AG09309 (cell line): ENCODE data around the gene SKA2.
A peak's percentile ranks its signal among the peaks of the same experiment; 100 is the strongest.

ENCODE experiments used
- DNase-seq: peaks from one replicate; pipeline ENCODE4 v3.0.0-alpha.2; 2010; ENCODE audit warnings: low read depth
- H3K4me3 ChIP-seq: 2 replicates; pipeline ENCODE4 v1.5.1; 2011; ENCODE audit warnings: mild to moderate bottlenecking, low read depth, low read length, moderate library complexity; ENCODE audit not compliant: control insufficient read depth
- CTCF ChIP-seq: IDR thresholded peaks from 2 replicates; pipeline ENCODE4 v1.5.1; 2011; ENCODE audit warnings: mild to moderate bottlenecking, low read depth, low read length, inconsistent platforms; ENCODE audit not compliant: insufficient read depth, control insufficient read depth; ENCODE audit errors: missing control alignments

Gene SKA2

GRCh38 chr17:59107306-59107670, 47.7 kb downstream of the SKA2 start:
- no peak for DNase-seq
- no peak for TF ChIP-seq CTCF
- peak overlapping the region; percentile 95 for H3K4me3 ChIP-seq

GRCh38 chr17:59106463-59107305, 48.3 kb downstream of the SKA2 start, which contains the start of gene TRIM37:
TRIM37 (minus strand) TSS chr17:59106880; CDS start chr17:59106461, 419 bp downstream.
- TF ChIP-seq CTCF: no peak
- DNase-seq: peak; percentile 93
- H3K4me3 ChIP-seq: peak within 1 kb of the TSS; percentile 95

- no peak for TF ChIP-seq CTCF
- DNase-seq: no peak
- peak overlapping the region; percentile 95 for H3K4me3 ChIP-seq
Measured at GRCh38 chr17:59105852-59106462, 49.0 kb downstream of the SKA2 start.

- DNase-seq: no peak
- no peak for TF ChIP-seq CTCF
- H3K4me3 ChIP-seq: no peak overlapping the region
Measured at GRCh38 chr17:59101178-59101577, 53.8 kb downstream of the SKA2 start.

- no peak overlapping the region for H3K4me3 ChIP-seq
- TF ChIP-seq CTCF: no peak
- no peak for DNase-seq
Measured at GRCh38 chr17:59097876-59098275, 57.1 kb downstream of the SKA2 start.

GRCh38 chr17:59094861-59095530, 60.0 kb downstream of the SKA2 start:
- TF ChIP-seq CTCF: no peak
- no peak for DNase-seq
- no peak overlapping the region for H3K4me3 ChIP-seq
